NCI-H146 (cell line): ENCODE measurements around the gene CCT5.

Experiments
- DNase-seq: peaks from one replicate; lab custom pipeline; 2025; lab: John Stamatoyannopoulos, UW

Gene CCT5

DNA sequence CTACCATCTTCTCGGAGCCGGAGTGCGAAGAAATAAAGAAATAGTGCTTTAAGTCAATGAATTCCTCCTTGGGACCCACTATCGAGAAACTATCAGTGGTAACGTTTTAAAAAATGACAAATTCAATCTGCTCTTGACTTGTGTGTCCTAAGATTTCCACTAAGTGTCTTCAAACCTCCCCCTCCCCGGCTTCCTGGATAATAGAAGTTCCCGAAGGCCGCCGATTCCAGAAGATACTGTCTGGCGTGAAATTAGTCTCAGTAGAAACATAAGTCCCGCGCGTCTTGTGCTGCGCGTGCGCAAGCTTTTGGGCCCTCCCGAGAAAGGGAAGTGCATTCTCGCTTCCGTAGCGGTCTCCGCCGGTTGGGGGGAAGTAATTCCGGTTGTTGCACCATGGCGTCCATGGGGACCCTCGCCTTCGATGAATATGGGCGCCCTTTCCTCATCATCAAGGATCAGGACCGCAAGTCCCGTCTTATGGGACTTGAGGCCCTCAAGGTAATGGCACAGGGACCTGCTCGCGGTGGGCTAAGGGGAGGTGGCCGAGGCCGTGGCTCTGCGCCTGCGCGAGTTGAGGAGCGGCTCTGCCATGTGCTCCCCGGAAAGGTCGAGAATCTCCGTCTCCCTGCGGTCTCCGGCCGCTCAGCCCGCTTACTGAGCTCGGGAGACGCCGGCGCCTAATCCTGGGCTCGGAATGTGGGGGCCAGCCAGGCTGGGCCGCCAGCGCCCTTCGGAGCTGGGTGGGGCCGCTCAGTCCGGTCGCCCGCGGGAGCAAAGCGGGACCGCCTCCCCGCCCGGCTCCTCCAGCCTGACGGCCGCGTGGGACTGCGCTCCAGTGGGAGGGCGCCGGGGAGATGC, at the start of gene CCT5:
CCT5 (plus strand) TSS at position 333 of the 858 bp plus-strand sequence; CDS start at position 394, 61 bp downstream.
- DNase-seq: peak; percentile 99

GRCh38 chr5:10201223-10201868, 48.7 kb upstream of the CCT5 start:
- DNase-seq: no peak

DNA sequence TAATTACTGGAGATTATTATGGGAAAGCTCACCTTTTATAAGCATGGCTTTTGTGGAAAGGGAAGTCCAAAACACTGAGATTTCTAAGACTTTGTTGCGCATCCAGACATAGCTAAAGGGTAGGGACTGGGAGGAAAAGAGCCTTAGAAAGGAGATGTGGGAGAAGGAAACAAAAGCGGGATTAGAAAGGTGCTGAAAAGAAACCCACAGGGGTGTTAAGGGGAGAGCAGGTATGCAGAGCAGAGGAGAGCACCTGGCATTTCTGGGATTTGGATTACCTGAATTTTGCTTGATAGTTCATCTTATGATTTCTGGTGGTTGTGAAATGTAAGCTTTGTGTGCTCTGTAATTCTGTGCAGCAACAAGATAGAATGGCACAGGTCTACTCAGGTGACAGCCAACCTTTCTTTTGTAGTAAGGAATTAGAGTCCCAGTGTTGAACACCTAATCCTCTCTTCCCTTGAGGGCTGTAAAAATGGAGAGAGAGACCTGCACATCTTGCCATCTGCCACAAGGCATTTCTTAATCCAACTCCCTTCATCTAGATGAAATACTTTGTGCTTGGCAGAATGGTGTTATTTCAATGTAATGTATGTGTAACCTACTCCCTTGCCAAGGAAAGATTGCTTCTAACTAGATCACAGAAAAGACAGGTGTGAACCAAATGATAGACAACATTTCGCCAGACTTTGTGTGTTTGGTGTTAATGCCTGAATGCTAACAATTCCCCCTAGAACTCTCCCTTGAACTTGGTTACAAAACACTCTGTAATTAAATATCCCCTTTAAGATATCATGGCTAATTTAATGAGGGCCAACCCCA, 47.8 kb upstream of the CCT5 start:
- DNase-seq: no peak

DNA sequence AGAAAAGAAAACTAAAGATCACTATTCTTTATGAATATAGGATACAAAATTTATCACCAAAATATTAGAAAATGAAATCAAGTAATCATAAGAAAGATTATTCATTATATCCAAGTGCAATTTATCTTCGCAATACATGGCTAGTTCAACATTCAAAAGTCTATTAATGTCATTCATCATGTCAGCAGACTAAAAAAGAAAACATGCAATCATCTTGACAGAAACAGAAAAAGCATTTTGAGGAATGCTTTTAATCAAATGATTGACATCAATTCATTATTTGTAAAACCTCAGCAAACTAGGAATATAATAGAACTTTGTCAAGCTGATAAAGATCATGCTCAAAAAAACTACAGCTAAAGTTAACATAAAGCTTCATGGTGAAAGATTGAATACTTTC, 41.1 kb upstream of the CCT5 start:
- DNase-seq: no peak

GRCh38 chr5:10213316-10213715, 36.8 kb upstream of the CCT5 start:
- no peak for DNase-seq

DNA sequence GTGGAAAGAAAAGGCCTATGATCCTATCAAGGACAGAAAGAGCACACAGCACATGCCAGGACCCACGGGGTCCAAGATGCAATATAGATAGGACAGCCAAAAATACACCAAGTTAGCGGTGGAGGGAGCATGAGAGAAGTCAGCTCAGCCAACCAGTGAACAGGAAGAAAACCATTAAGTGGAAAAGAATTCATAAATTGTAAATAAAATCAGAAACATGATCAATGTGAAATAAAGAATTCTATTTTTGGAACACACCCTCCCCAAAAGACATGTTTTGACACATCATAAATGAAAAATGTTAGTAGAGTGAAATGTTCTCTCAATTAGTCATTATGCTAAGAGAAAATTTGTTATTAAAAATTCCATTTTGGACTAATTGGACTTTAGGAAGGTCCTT, 36.0 kb upstream of the CCT5 start:
- no peak for DNase-seq

DNA sequence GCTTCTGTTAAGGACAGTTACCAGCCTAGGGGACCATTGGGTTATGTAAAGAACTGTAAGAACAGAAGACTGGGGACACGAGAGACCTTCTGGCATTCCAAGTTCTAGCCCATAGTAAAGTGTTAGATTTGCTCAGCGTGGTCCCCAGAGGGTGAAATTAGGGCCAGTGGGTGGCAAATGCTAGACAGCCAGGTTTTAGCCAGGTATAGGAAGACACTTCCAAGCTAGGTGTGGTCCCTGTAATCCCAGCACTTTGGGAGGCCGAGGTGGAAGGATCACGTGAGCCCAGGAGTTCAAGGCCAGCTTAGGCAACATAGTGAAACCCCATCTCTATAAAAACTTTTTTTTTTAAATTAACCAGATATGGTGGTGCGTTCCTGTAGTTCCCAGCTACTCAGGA, 34.7 kb upstream of the CCT5 start:
- DNase-seq: no peak

GRCh38 chr5:10216107-10216506, 34.0 kb upstream of the CCT5 start:
- no peak for DNase-seq

DNA sequence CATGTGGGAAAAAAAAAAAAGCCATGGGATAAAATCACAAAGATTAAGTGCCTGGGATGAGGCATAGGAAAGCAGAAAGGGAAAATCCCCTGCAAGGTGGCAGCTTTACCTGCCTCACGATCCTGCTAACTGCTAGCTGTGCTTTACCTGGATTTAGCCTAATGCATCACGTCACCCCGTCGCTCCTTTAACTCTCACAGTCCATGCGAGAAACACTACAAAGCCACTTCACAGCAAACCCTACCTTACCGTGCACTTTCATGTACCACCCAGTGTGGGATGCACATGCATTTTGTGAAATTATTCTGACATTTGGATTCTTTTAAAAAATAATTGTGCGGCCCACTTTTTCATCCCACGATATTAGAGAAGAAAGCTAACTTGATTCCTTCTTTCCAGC, 31.4 kb upstream of the CCT5 start:
- DNase-seq: no peak

GRCh38 chr5:10219068-10219467, 31.0 kb upstream of the CCT5 start:
- DNase-seq: no peak

GRCh38 chr5:10220248-10220647, 29.8 kb upstream of the CCT5 start:
- DNase-seq: no peak

- DNase-seq: no peak
Measured at GRCh38 chr5:10222326-10222725, 27.8 kb upstream of the CCT5 start.

GRCh38 chr5:10227379-10227778, 22.7 kb upstream of the CCT5 start:
- no peak for DNase-seq

- DNase-seq: no peak
Measured at GRCh38 chr5:10228288-10228687, 21.8 kb upstream of the CCT5 start.

GRCh38 chr5:10229306-10230048, 20.6 kb upstream of the CCT5 start:
- DNase-seq: no peak

DNA sequence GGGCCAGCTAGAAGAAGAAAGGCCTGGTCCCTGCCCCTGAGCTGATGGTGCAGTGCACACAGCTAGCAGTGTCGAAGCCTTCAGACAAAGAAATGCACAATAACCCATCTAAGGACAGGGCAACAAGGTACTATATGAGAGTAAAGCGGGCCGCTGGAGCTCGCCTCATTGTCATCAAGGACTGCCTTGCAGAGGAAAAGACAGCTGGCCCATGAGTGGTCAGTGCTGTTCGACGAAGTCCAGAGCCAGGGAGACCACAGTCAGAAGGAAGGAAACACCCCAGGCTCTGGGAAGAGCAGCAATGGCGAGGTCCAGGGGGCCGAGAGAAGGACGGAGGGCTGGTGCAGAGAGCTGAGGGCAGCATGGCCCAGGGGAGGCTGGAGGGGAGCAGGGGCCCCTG, 17.7 kb upstream of the CCT5 start:
- DNase-seq: no peak

DNA sequence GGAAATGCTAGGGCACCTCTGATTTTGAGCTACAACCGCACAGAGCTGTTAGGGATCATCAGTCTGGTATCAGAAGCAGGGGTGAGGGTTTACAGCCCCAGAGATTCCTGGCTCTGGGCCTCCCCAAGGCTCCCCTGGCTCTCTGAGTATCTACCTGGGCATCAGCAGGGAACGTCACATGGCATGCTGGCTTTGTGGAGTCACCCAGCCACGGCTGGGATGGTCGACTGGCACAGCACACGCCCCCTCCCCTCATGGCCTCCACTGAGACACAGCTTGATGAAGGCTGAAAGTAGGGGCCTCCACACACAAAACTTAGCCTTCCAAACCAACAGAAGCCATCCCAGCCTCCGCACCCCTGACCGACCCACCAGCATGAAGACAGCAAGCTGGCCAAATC, 17.1 kb upstream of the CCT5 start:
- no peak for DNase-seq

DNA sequence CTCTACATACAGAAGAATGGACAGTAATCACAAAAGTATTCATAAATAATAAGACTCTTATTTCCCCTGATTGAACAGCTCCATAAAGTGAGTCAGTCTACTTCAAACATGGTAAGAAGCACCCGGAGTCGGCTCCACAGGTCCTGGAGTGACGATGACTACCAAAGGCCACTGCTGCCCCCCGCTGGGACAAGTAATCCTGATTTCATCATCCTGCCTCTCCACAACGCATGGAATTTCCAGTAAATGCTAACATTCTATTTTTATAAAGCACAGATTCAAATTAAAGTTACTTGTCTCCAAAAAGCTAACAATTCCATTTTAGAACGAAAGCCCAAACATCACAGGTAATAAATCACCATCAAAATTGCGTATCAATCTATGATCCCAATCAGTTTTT, 16.6 kb upstream of the CCT5 start:
- DNase-seq: no peak

GRCh38 chr5:10235350-10235749, 14.7 kb upstream of the CCT5 start:
- no peak for DNase-seq

DNA sequence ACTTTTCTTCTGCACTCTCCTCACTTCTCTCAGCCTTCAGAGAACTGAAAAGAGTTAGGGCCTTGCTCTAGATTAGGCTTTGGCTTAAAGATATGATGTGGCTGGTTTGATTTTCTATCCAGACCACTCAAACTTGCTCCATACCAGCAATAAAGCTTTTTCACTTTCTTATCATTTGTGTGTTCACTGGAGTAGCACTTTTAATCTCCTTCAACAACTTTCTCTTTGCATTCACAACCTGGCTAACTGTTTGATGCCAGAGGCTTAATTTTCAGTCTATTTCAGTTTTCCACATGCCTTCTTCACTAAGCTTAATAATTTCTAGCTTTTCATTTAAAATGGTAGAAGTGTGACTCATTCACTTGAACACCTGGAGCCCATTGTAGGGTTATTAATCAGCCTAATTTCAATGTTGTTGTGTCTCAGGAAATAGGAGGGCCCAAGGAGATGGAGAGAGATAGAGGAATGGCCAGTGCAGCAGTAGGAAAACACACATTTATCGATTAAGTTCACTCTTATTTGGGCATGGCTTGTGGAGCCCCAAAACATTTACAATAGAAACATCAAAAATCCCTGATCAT, 6.3 kb upstream of the CCT5 start:
- DNase-seq: no peak

GRCh38 chr5:10244342-10244944, 5.6 kb upstream of the CCT5 start:
- no peak for DNase-seq
